Pancreas (tissue), 10 donors: Measurements from ENCODE around the gene OTOG. TPM values are rescaled to one million over a fixed set of nuclear protein-coding genes. Genes with fewer than 3 reads are reported as not detected.

Experiments used
- ATAC-seq, 4 donors: fragments of 200-7000 bp; cut with Tn5 transposase; one replicate each; pipeline versions ENCODE4 v1.8.0 to v1.9.1; 2020; ENCODE audit warnings: mild to moderate bottlenecking in 4 of 4, moderate library complexity in 4 of 4
- DNase-seq, 6 donors: peaks; one replicate each; pipeline ENCODE4 v3.0.0-alpha.2; 2020
- FAIRE-seq: peaks from 2 replicates; lab custom pipeline; 2012; peaks lifted over from hg19 to GRCh38; lab: Jason Lieb, UNC
- H3K27ac ChIP-seq, 4 donors: fragments of 200-600 bp; sonication (generic); 1 replicate in 3 of 4; 2 replicates in 1 of 4; pipeline versions ENCODE4 v1.5.0 to v1.8.0; 2020
- H3K27me3 ChIP-seq, 4 donors: fragments of 200-600 bp; one replicate each; pipeline ENCODE4 v1.8.0; 2021
- H3K36me3 ChIP-seq, 3 donors: fragments of 200-600 bp; sonication (generic) in 1 of 3; one replicate each; pipeline versions ENCODE4 v1.5.0 to v1.8.0; 2020 to 2021
- H3K4me1 ChIP-seq, 3 donors: fragments of 200-600 bp; one replicate each; pipeline ENCODE4 v1.8.0; 2021
- H3K4me3 ChIP-seq, 4 donors: fragments of 200-600 bp; sonication (generic) in 2 of 4; one replicate each; pipeline versions ENCODE4 v1.5.0 to v1.8.0; 2020 to 2021
- H3K9me3 ChIP-seq, 4 donors: fragments of 200-600 bp; one replicate each; pipeline ENCODE4 v1.8.0; 2021
- CTCF ChIP-seq, 4 donors: fragments of 200-600 bp; sonication (generic) in 3 of 4; IDR thresholded peaks; one replicate each; pipeline versions ENCODE4 v1.5.0 to v1.8.0; 2021; ENCODE audit warnings: antibody characterized with exemption in 4 of 4
- WGBS, 2 donors: extraction: QIAGEN DNeasy Blood & Tissue Kit; methylation state at CpG; one replicate each; pipeline ENCODE4 v1.1.7; 2013; 5-methylcytosine and 5-hydroxymethylcytosine counted together
- intact Hi-C, 3 donors: fragments of 100-400 bp; cut with DNase I; formaldehyde crosslinking; loops; one replicate each; pipeline versions ENCODE4 v1.11.1 to v1.14.2; 2022
- polyA plus RNA-seq, 2 donors: library from polyadenylated mRNA; stranded (reverse); fragments of 200-250 nt; gene quantifications; one replicate each; pipeline ENCODE4 v1.2.3, GENCODE V29; 2013
- total RNA-seq, 6 donors: library from RNA; stranded (reverse); fragmentation: NEBNext Ultra II Directional in 4 of 6; extraction: Animal tissue kit (Norgen Biotek cat#: 25700) in 4 of 6; gene quantifications; one replicate each; pipeline versions ENCODE4 v1.2.1 to v1.2.4, GENCODE V29; 2021 to 2023
- donor health status: healthy with polysubstance abuse.
- donor health status: DM: no; HTN: no; CAD: no; lungs with moderate emphysema.
- donor health status: DM: no; HTN: no; CAD: no.
- donor health status: control.
- donor health status: control.
- donor health status: Bipolar disorder and iron deficiency.
- donor health status: DM: yes; HTN: yes; CAD: no.
- donor health status: DM: no; HTN: no; CAD: no.
- donor health status: DM: no; HTN: no; CAD: no.
- donor health status: DM: yes; HTN: yes; CAD: no.

Gene OTOG
- total and polyA plus RNA-seq, 8 donors: not detected

- Histone ChIP-seq H3K36me3 (no peaks in the 10 kb centered on the region), H3K27ac (no peak overlapping the region), H3K27me3 (no peaks in the 10 kb centered on the region), H3K4me1 (no peaks in the 10 kb centered on the region), H3K9me3 (no peaks in the 10 kb centered on the region), H3K4me3 (no peak overlapping the region)
- intact Hi-C loops: no loop called here
- ATAC-seq: no peak
- DNase-seq: no peak
- WGBS, 2 donors: 68 to 71% methylated on average over 14 of the region's 14 CpGs
- FAIRE-seq: no peak
- no peak for TF ChIP-seq CTCF (IDR thresholded peaks at IDR 0.05)
These were observed 96.7 kb downstream of the OTOG start for GRCh38 chr11:17643506-17644405.

GRCh38 chr11:17645190-17645970 lies 98.3 kb downstream of the OTOG start:
- H3K27me3 ChIP-seq: no peaks in the 10 kb centered on the region
- FAIRE-seq: no peak

GRCh38 chr11:17646451-17647145 lies 99.5 kb downstream of the OTOG start:
- FAIRE-seq (no peak), ATAC-seq (no peak), DNase-seq (no peak)
- H3K4me1 ChIP-seq: no peaks in the 10 kb centered on the region
- no peak for TF ChIP-seq CTCF (IDR thresholded peaks at IDR 0.05)
- H3K36me3 ChIP-seq: no peaks in the 10 kb centered on the region
- intact Hi-C loops: no loop called here
- H3K9me3 ChIP-seq: no peaks in the 10 kb centered on the region
- no peaks in the 10 kb centered on the region for H3K27me3 ChIP-seq
- no peak overlapping the region for H3K27ac ChIP-seq
- no peak overlapping the region for H3K4me3 ChIP-seq
- 54 to 59% methylated on average over 8 of the region's 8 CpGs for WGBS, 2 donors

More at GRCh38 chr11:17645190-17645970, 98.3 kb downstream of the OTOG start:
- Histone ChIP-seq H3K27ac (no peak overlapping the region), H3K9me3 (no peaks in the 10 kb centered on the region), H3K4me1 (no peaks in the 10 kb centered on the region), H3K4me3 (no peak overlapping the region), H3K36me3 (no peaks in the 10 kb centered on the region)
- intact Hi-C loops: no loop called here
- TF ChIP-seq CTCF (IDR thresholded peaks at IDR 0.05): no peak
- ATAC-seq (no peak), DNase-seq (no peak)
- 81 to 88% methylated on average over 15 of the region's 15 CpGs for WGBS, 2 donors

GRCh38 chr11:17648528-17648927 lies 101.5 kb downstream of the OTOG start:
- intact Hi-C loops: no loop called here
- 62 to 67% methylated on average over 4 of the region's 4 CpGs for WGBS, 2 donors
- ATAC-seq (no peak), DNase-seq (no peak), FAIRE-seq (no peak)
- H3K4me3 ChIP-seq: no peak overlapping the region
- H3K27ac ChIP-seq: no peak overlapping the region
- H3K4me1 ChIP-seq: no peaks in the 10 kb centered on the region
- no peak for TF ChIP-seq CTCF (IDR thresholded peaks at IDR 0.05)
- no peaks in the 10 kb centered on the region for H3K36me3 ChIP-seq
- no peaks in the 10 kb centered on the region for H3K9me3 ChIP-seq
- H3K27me3 ChIP-seq: no peaks in the 10 kb centered on the region
